HG03469 (cell line): ENCODE data around the gene COG5.

Experiments used
- ATAC-seq: cut with Tn5 transposase; IDR thresholded peaks from one replicate; pipeline ENCODE4 v1.9.1; 2021; ENCODE audit warnings: mild to moderate bottlenecking, moderate library complexity, moderate number of reproducible peaks; ENCODE audit not compliant: unreplicated experiment

Gene COG5

GRCh38 chr7:107563775-107564552, at the start of gene COG5, which contains the start of gene DUS4L:
TSS of gene COG5 (minus strand) at chr7:107563920. CDS start at chr7:107563896, 24 bp downstream.
TSS of gene DUS4L (plus strand) at chr7:107563971. CDS start at chr7:107567071, 3,100 bp downstream.
- peak; percentile 85 for ATAC-seq

- ATAC-seq, result no peak
These were observed 49.7 kb upstream of the COG5 start for GRCh38 chr7:107613439-107613838.

- no peak for ATAC-seq
These were observed 46.6 kb upstream of the COG5 start for GRCh38 chr7:107610323-107610722.

DNA sequence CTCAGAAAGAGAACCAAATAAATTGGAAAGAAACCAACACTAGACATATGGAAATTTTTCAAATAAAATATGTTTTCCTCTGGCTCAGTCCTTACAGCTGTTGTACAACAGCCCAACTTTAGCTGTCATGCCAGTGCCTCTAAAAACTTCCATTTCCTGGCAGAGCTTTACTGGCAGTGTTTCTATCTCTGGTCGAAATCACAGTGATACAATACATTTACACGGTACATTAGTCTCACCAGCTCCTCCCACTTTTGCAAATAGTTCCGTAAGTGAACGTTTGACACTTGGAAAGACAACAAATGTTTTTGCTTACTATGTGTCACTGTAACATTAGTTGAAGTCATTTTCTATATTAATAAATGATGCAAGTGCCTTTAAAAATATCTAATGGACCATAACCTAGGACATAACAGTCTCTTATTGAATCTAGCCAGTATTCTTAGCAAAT, 46.1 kb upstream of the COG5 start:
- ATAC-seq, result no peak

DNA sequence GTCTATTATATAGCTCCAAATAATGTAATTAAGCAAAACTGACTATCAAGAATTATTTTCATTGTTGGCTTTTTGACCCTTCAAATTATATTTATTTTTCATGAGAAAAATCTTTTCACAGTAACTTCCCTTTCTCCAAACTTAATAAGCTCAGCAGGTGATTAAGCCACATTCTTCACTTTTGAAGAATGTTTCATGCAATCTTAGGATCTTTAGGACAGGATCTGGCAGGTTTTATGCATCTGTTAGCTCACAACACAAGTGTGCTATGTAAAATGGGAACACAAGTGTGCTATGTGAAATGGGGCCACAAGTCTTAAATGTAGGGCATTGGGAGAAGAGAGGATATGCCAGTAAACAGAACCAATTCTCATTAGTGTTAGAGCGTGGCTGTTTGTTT, 42.6 kb upstream of the COG5 start:
- ATAC-seq, result no peak

DNA sequence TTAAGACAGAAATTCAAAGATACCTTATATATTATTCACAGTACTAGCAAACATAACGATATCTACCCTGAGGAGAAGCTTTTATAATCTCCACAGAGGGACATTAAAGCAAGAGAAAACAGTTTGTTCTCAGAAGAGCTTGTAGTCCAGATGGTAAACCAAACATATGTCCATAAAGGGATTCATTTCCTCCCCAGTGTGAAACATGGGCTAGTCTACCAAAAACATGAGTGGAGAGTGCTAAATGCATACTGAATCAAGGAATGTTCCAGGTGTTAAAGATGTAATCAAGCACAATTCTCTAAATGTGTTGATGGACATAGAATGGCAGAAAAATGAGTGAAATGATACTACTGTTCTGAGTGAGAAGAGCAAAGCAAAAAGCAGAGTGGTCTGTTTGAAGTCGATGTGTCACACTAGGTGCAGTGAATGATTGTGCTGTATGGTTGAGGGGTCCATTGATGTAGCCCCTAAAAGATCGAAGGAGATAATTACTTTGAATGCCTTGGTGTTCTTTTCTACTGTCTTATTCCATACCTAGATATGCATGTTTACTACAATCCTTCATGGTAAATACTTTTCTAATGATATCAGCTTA, 41.6 kb upstream of the COG5 start:
- ATAC-seq, result no peak

DNA sequence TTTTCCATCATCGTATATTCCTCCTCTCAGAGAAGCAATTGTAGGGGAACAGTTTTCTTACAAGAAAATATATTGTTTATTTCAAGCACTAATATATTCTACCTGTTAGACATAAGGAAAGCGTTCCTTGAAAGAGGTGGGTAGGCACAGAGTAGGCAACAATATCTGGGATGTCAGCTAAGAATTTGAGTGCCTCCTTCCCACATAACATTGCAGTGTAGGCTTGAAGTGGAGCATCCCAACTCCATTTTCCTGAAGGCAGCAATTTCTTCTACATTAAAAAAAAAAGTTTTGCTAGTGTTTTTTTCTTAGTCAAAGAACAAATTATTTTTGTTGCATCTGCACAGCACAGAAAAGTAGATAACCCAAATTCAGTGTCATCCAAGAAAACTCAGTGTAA, 37.1 kb upstream of the COG5 start:
- ATAC-seq, result no peak

DNA sequence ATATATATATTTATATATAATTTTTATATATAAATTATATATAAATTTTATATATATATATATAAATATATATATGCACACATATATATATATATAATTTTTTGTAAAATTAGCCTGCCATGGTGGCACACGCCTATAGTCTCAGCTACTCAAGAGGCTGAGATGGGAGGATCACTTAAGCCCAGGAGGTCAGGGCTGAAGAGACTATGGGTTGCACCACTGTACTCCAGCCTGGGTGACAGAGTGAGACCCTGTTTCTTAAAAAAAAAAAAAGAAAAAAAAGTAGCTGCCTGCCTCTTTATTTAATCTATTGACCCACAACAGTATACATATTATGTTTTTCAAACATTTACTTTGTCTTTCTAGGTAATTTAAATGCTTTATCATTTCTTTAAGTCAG, 35.5 kb upstream of the COG5 start:
- no peak for ATAC-seq

GRCh38 chr7:107597953-107598352, 34.2 kb upstream of the COG5 start:
- ATAC-seq, result no peak

GRCh38 chr7:107597582-107597916, 33.8 kb upstream of the COG5 start:
- ATAC-seq, result no peak

DNA sequence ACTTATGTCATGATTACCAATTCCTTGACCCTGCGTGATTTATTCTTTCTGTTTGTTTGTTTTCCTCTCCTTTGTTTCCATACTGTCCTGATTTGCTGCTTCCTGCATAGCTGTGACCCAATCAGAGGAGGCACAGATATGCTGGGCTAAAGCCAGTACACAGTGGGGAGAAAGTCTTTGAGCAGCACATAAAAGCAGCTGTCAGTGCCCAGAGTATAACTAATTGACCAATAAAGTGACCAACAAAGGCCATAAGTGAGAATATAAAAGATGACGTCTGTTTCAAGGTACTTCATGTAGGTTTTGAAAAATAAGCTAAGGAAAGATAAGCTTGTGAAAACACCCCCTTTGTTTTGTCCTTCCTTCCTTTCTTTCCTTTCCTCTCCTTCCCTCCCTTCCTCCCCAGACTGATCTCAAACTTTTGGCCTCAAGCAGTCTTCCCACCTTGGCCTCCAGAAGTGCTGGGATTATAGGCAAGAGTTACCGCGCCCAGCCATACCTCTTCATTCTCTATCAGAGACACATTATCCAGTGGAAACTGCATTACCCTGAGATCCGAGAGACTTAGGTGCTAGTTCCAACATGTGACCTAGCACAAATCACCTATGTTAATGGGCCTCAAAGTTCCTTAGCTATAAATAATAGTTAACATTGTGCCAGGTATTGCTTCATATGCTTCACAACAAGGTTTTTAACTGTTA, 33.3 kb upstream of the COG5 start:
- no peak for ATAC-seq

DNA sequence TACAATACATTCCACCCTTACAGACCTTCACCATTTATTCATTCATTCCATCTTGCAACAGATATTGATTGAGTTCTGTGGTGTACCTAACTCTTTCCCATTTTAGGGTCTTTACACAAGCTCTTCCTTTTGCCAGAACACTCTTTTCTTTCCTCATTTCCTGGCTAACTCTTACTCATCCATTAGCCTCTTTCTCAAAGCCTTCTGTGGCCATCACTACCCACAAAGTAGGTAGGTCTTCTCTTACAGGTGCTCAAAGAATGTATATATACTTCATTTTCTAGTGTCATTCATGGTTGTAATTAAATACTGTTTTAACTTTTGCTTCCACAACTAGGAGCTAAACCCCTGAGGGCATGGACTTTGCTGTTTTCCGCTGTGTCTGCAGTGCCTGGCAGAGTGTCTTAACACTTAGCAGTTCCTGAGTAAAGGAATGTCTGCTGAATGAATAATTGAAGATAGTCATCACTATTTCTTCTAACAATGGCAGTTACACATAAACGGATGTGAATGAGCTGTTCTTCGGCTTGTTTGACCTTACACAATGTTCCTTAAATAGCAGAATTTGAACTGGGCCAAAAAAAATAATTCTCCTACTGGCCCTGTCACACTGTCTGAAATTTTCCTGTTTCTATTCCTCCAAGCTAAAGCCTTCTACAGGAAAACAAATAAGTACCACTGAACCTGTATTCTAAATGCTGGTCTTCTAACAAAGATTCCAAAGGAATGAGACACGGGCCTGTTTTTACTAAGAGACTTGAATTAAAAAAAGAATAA, 31.4 kb upstream of the COG5 start:
- no peak for ATAC-seq

DNA sequence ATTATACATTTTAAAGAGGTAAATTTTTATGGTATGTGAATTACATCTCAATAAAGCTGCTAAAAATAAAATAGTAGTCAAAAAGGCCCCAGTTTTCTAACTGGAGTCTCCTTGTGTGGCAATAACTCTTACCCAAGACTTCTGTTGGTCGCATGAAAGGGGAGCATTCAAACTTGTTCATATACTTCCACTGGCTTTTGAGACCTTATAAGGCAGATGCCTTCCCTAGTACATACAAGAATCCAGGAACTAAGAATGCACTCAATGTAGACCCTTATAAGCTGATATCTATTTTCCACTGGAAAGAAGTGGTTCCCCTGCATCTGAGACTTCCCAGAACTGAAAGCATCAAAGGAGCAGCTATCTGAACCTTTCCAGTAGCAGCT, 29.3 kb upstream of the COG5 start:
- no peak for ATAC-seq

DNA sequence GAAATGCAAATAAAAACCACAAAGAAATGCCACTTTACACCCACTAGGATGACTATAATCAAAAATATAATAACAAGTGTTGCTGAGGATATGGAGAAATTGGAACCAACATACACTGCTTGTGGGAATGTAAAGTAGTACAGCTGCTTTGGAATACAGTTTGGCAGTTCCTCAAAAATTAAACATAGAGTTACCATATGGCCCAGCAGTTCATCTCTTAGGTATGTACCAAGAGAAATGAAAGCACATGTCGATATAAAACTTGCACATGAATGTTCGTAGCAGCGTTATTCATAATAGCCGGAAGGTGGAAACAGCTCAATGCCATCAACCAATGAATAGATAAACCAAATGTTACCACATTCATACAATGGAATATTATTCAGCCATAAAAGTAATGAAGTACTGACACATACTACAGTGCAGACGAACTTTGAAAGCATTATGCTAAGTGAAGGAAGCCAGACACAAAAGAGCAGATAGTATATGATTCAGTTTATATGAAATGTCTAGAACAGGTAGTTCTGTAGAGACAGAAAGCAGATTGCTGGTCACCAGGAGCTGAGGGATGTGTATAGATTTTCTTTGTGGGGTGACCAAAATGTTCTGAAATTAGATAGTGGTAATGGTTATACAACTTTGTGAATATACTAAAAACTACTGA, 28.8 kb upstream of the COG5 start:
- no peak for ATAC-seq

DNA sequence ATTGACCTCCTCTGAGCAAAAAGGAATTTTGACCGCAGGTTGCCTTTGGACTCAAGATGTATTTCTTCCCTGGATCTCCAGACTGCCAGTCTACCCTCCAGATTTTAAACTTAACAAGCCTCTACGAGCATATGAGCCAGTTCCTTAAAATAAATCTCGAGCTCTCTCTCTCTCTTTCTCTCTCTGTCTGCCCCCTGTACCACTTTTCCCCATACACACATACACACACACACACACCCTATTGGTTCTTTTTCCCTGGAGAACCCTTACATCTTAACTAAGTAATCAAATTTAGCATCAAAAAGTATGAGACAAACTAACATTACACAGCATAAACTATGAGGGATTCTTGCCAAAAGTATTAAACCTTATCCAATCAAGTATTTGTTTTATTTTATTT, 27.7 kb upstream of the COG5 start:
- no peak for ATAC-seq

DNA sequence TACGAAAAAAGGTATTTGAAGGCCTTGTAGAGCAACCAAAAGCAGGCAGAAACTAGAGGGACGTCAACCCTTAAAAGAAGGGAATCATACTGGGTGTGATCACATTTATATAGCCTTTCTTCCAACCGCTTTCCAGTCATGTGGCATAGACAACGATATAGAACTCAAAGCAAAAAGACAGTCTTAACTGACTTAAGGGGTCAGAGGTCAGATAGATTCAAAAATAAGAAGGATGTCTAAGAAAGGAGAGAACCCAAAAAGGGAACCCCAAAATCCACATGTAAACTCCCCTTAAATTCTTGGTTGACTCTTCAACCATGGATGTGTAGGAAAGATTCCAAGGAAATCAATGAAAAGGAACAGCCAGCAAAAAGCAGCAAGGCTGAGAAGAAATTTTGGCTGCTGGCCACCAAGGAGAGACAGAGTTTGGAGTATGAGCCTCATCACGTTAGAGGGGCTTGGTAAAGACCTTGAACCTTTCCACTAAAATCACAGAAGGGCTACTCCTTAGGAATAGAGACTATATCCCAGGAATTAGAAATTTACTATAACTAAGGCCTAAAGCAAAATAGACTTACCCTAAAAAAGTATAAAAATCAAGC, 24.9 kb upstream of the COG5 start:
- no peak for ATAC-seq

GRCh38 chr7:107584716-107585115, 21.0 kb upstream of the COG5 start:
- no peak for ATAC-seq

DNA sequence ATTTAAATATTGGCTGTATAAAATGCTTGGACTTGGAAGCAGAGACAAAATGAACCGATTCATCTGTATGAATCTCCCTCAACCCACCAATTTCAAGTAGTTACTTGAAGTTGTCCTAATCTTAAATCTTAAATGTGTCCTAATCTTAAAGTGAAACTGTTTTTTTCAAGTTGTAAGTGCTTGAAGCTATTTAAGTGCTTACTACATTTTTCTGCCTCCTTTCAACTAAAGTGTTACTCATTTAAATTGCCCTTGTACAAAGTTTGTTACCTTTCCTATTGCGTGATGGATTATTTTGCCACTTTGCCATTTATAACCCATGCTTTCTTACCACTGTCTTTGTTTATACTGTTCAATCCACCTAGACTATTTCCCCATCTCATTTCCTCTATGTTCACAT, 19.2 kb upstream of the COG5 start:
- ATAC-seq, result no peak

DNA sequence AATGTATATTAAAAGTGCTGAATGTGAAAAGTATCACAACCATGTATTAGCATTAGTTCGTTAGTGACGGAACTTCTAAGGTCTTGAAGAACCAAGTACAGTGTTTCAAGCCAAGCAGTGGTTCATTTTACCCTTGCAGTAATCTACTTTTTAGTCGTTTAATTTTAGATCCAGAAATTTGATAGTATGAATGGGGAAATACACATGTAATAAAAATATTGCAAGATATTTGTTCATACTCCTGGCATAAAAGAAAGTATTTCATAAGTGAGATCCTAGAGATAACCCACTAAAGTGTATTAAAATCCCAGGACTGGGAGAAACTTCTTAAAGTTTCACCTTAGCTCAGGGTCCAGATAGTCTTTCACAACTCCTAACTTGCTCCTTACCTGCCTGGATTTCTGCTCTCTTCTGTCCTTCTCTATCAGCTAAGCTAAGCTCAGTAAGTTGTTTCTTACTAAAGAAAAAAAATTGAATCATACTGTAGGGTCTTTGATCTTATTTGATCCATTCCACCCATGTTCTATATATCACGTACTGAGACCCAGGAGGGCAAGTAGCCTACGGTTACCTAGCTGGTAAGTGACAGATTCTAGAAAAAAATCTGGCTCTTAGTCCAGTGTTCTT, 17.8 kb upstream of the COG5 start:
- no peak for ATAC-seq
